GM18519 (cell line): ENCODE results near the gene AGBL4.

Source experiments
- ATAC-seq: cut with Tn5 transposase; IDR thresholded peaks from one replicate; pipeline ENCODE4 v1.9.1; 2021; ENCODE audit warnings: mild to moderate bottlenecking, moderate library complexity; ENCODE audit not compliant: unreplicated experiment, low FRiP score

Gene AGBL4

GRCh38 chr1:49204720-49205119 is 819.0 kb downstream of the AGBL4 start:
- no peak for ATAC-seq

DNA sequence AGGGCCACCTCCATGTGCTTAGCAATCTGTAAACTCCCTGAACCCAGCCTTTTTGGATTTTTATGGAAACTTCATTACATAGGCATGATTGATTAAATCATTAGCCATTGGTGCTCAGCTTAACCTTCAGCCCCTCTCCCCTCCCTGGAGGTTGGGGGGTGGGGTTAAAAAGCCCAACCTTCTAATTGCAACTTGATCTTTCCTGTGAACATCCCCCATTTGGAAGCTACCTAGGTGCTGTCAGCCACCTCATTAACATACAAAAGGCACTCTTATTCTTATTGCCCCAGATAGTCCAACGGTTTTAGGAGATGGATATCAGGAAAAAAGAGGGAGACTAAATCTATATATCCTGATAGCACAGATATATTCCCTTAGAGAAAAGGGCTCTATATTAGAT is 823.0 kb downstream of the AGBL4 start:
- no peak for ATAC-seq

DNA sequence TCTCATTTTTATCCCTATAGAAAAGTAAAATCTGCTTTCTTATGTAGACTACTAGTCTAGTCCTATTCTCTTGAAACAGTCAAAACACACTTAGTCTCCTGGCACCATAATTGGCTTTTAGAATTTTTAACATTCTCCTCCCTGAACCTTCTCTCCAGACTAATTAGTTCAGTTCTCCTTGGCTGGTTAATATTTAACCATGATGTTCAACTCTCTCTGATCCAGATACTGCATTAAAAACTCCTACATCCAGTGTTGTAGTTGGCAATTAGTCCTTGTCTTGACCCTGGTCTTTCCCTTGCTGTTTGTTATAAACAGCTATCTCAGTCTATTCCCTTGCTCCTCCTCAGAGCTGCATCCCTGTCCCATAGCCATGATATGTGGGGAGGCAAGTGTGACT is 824.2 kb downstream of the AGBL4 start:
- ATAC-seq, result no peak

GRCh38 chr1:49197081-49197480 is 826.7 kb downstream of the AGBL4 start:
- no peak for ATAC-seq

DNA sequence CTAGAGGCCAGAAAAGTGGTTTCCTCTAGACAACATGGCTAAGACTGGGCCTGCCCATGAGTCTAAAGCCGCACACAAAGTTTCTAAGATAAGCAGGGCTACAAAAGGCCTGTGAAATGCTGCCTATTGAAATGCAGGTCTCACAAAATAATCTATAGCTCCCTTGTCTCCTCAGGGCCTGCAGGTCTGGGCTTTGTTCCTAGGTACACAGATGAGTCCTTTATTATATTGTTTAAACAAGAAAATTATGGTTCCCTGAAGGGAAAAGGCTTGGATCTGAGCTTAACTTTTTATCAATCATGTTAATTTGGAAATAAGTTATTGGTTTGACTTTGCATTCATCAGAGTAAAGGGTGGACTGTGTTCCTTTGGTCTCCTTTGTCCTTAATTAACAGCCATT is 833.6 kb downstream of the AGBL4 start:
- no peak for ATAC-seq

DNA sequence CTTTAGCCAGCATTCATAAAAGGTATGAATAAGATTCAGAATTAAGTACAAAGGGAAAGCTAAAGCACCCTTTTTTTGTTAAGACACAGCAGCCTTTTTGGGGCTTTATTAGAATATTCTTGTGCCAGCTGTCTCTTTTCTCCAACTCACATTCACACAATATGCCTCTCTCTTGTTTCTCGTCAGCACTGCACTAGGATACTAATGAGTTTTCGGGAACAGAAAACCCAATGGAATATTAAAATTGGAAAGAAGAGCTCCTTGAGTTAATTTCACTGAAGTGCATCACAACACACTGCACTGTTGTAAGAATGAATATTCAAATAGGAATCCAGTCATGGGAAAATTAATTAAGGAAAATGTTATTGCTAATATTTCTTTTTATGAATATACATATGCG is 836.7 kb downstream of the AGBL4 start:
- ATAC-seq, result no peak

DNA sequence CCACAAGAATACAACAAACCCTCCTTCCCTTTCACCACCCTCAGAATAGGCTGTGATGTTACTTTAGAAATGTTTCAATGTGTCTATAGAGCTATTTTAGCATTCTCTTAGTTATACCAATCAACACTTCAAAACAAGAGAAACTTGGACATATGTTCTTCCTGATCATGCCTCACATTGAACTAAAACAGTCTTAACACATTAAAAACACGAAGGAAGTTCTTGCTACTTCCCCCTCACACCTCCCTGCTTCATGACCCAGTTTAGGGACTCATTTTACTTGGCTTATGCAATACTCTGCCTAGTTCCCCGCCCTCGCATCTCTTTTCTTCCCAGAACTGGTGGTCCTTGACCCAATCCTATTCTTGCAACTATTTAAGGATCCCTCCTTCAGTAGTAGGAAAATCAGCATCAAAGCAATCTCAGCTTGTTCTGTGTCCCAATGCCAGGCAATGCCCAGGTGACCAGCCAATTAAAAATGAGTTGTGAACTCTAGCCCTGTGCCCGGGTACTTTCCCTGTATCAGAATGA is 838.2 kb downstream of the AGBL4 start:
- ATAC-seq, result no peak

GRCh38 chr1:49183489-49183888 is 840.3 kb downstream of the AGBL4 start:
- ATAC-seq, result no peak

DNA sequence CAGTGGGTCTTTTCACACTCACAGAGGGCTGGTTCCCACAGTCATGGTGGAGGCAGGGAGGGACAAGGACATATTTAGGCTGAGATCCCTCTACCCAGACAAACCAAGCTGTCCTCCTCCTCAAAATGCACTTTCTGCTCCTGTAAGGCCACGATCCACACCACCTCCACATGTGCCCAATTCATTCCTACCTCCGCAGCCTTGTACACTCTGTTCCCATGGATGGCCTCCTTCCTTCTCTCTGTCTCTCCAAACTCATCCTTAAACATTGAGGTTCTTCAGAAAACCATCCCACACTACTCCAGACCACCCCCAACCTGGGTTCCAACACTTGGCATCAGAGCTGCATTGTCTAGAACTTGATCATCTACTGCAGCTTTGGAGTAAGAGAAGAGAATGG is 842.7 kb downstream of the AGBL4 start:
- no peak for ATAC-seq

- ATAC-seq, result no peak
These were observed 851.7 kb downstream of the AGBL4 start for GRCh38 chr1:49171941-49172593.

- no peak for ATAC-seq
These were observed 857.7 kb downstream of the AGBL4 start for GRCh38 chr1:49166031-49166430.

GRCh38 chr1:49163031-49163430 is 860.7 kb downstream of the AGBL4 start:
- ATAC-seq, result no peak

- ATAC-seq, result no peak
These were observed 863.1 kb downstream of the AGBL4 start for GRCh38 chr1:49160677-49161076.

GRCh38 chr1:49136738-49137251 is 887.0 kb downstream of the AGBL4 start:
- ATAC-seq, result no peak

DNA sequence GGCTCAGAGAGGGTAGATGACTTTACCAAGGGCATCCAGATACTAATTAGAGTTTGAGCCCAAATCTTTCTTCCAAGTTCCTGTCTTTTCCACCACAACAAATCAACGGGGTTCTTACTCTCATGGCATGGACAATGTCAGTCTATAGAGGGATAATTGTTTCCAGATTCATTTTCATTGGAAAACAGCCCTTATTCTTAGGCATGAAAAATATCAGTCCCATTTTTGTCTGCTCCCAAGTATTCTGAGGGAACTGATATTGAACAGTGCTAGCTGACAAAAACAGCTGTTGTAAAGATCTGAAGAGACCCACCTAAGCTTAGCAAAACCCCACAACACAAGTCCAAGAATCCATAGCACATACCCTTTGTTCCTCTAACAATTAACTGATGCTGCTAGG is 898.0 kb downstream of the AGBL4 start:
- ATAC-seq, result no peak

DNA sequence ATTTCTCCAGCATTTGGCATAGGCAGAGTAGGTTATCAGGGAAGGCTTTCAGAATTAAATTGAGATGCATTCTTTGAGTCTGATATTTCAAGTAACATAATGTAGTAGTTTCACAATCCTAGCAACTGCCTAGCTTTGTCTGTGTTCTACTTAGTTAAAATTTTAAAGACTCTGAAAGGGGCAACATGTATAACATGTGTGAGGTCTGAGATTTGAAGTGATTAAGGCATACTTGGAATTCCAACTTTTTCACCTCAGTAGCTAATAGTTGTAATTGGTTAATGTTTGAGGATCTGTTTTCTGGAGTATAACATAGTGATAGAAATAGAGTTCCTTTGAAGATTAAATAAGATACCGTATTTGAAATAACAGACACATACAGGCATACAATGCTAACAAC is 911.8 kb downstream of the AGBL4 start:
- no peak for ATAC-seq

- no peak for ATAC-seq
These were observed 917.3 kb downstream of the AGBL4 start for GRCh38 chr1:49106445-49106844.

DNA sequence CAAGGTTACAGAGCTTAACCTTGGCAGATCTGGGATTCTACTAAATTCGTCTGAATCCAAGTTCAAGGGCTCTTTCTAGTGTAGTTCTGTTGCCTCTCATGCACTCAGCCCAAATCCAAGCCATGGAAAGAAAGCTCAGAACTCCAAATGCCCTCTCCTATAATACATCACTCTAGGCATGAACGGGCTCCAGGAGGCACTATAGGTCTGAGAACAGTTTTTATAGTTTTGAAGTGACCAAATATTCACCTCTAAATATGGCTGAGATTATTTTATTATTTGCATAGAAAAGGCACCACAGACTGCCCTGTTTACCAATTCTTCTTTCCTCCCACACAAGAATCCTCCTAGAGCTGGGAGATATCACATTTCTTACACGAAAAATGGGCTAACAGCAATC is 919.2 kb downstream of the AGBL4 start:
- no peak for ATAC-seq

- peak; percentile 60 for ATAC-seq
These were observed 921.0 kb downstream of the AGBL4 start for GRCh38 chr1:49102752-49103151.

DNA sequence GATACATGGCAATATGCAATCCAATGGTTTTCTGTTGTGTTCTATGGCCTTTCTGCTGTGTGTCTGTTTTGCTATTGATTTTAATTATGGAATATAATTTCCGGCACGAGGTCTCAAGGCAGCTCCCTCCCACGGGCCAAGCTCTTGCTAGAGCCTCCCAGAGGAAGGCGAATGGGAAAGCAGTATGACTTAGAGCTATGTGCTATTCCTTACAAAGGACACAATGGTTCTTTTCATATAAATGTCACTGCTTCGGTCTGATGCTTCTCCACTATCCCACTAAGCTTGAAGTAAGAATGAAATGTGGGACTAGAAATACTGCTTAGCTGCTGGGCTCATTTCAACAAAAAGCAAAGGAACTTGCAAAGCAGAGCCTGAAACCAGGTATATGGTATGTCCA is 924.9 kb downstream of the AGBL4 start:
- ATAC-seq, result no peak

- ATAC-seq, result no peak
These were observed 937.4 kb downstream of the AGBL4 start for GRCh38 chr1:49086327-49086726.

- ATAC-seq, result no peak
These were observed 938.7 kb downstream of the AGBL4 start for GRCh38 chr1:49085079-49085478.

- no peak for ATAC-seq
These were observed 963.0 kb downstream of the AGBL4 start for GRCh38 chr1:49060766-49061165.
